ENCODE data around the gene SNTB2.

SNTB2 gene

GRCh38 chr16:69193855-69194254 is 6.9 kb downstream of the SNTB2 start:
- H3K36me3 Mint-ChIP-seq: no peaks in the 10 kb centered on the region
- no peak overlapping the region for H3K27ac Mint-ChIP-seq
- H3K4me3 Mint-ChIP-seq: no peak overlapping the region
- H3K9me3 Mint-ChIP-seq (ENCODE audit: low read depth): no peaks in the 10 kb centered on the region
- H3K27me3 Mint-ChIP-seq: no peaks in the 10 kb centered on the region
- H3K4me1 Mint-ChIP-seq (ENCODE audit: low read depth): peaks cover 20% of the 10 kb centered on the region

- Mint-ChIP-seq H3K27ac (no peak overlapping the region), H3K36me3 (no peaks in the 10 kb centered on the region), H3K4me3 (no peak overlapping the region)
Measured at GRCh38 chr16:69194488-69194887, 7.5 kb downstream of the SNTB2 start.

GRCh38 chr16:69195369-69196029 is 8.5 kb downstream of the SNTB2 start:
- H3K27ac Mint-ChIP-seq: no peak overlapping the region
- H3K4me1 Mint-ChIP-seq (ENCODE audit: low read depth): peaks cover 10% of the 10 kb centered on the region
- no peaks in the 10 kb centered on the region for H3K36me3 Mint-ChIP-seq
- H3K9me3 Mint-ChIP-seq (ENCODE audit: low read depth): no peaks in the 10 kb centered on the region
- H3K4me3 Mint-ChIP-seq: no peak overlapping the region
- no peaks in the 10 kb centered on the region for H3K27me3 Mint-ChIP-seq

More at GRCh38 chr16:69194488-69194887, 7.5 kb downstream of the SNTB2 start:
- Mint-ChIP-seq H3K4me1 (ENCODE audit: low read depth) (peaks cover 16% of the 10 kb centered on the region), H3K27me3 (no peaks in the 10 kb centered on the region), H3K9me3 (ENCODE audit: low read depth) (no peaks in the 10 kb centered on the region)

GRCh38 chr16:69197573-69197972 is 10.6 kb downstream of the SNTB2 start:
- H3K4me1 Mint-ChIP-seq (ENCODE audit: low read depth): peaks cover 6% of the 10 kb centered on the region
- H3K9me3 Mint-ChIP-seq (ENCODE audit: low read depth): no peaks in the 10 kb centered on the region
- H3K36me3 Mint-ChIP-seq: no peaks in the 10 kb centered on the region
- no peak overlapping the region for H3K4me3 Mint-ChIP-seq
- H3K27me3 Mint-ChIP-seq: no peaks in the 10 kb centered on the region
- H3K27ac Mint-ChIP-seq: no peak overlapping the region

- Mint-ChIP-seq H3K27ac (no peak overlapping the region), H3K9me3 (ENCODE audit: low read depth) (no peaks in the 10 kb centered on the region), H3K4me1 (ENCODE audit: low read depth) (peaks cover 10% of the 10 kb centered on the region), H3K4me3 (no peak overlapping the region), H3K36me3 (no peaks in the 10 kb centered on the region), H3K27me3 (no peaks in the 10 kb centered on the region)
Measured at GRCh38 chr16:69199382-69199781, 12.4 kb downstream of the SNTB2 start.

- Mint-ChIP-seq H3K27ac (no peak overlapping the region), H3K36me3 (no peaks in the 10 kb centered on the region), H3K4me1 (ENCODE audit: low read depth) (peaks cover 15% of the 10 kb centered on the region), H3K27me3 (no peaks in the 10 kb centered on the region), H3K4me3 (no peak overlapping the region), H3K9me3 (ENCODE audit: low read depth) (no peaks in the 10 kb centered on the region)
Measured at GRCh38 chr16:69201291-69201690, 14.3 kb downstream of the SNTB2 start.

- no peak overlapping the region for H3K27ac Mint-ChIP-seq
- H3K4me1 Mint-ChIP-seq (ENCODE audit: low read depth): peaks cover 15% of the 10 kb centered on the region
- H3K9me3 Mint-ChIP-seq (ENCODE audit: low read depth): no peaks in the 10 kb centered on the region
- H3K36me3 Mint-ChIP-seq: no peaks in the 10 kb centered on the region
- H3K4me3 Mint-ChIP-seq: no peak overlapping the region
- H3K27me3 Mint-ChIP-seq: no peaks in the 10 kb centered on the region
Measured at GRCh38 chr16:69201787-69202186, 14.8 kb downstream of the SNTB2 start.

GRCh38 chr16:69204172-69204571 is 17.2 kb downstream of the SNTB2 start:
- Mint-ChIP-seq H3K4me1 (ENCODE audit: low read depth) (peaks cover 13% of the 10 kb centered on the region), H3K9me3 (ENCODE audit: low read depth) (no peaks in the 10 kb centered on the region), H3K27me3 (no peaks in the 10 kb centered on the region), H3K36me3 (no peaks in the 10 kb centered on the region), H3K4me3 (peak overlapping the region; percentile 40), H3K27ac (peak overlapping the region; percentile 80)

- Mint-ChIP-seq H3K27ac (no peak overlapping the region), H3K9me3 (ENCODE audit: low read depth) (no peaks in the 10 kb centered on the region), H3K27me3 (no peaks in the 10 kb centered on the region), H3K36me3 (no peaks in the 10 kb centered on the region), H3K4me1 (ENCODE audit: low read depth) (peaks cover 2% of the 10 kb centered on the region), H3K4me3 (no peak overlapping the region)
Measured at GRCh38 chr16:69209735-69210134, 22.8 kb downstream of the SNTB2 start.

GRCh38 chr16:69217433-69217832 is 30.5 kb downstream of the SNTB2 start:
- no peaks in the 10 kb centered on the region for H3K27me3 Mint-ChIP-seq

GRCh38 chr16:69219279-69219678 is 32.3 kb downstream of the SNTB2 start:
- no peaks in the 10 kb centered on the region for H3K27me3 Mint-ChIP-seq
- no peak overlapping the region for H3K4me3 Mint-ChIP-seq
- no peaks in the 10 kb centered on the region for H3K9me3 Mint-ChIP-seq (ENCODE audit: low read depth)
- peaks cover 4% of the 10 kb centered on the region for H3K4me1 Mint-ChIP-seq (ENCODE audit: low read depth)
- H3K36me3 Mint-ChIP-seq: no peaks in the 10 kb centered on the region
- no peak overlapping the region for H3K27ac Mint-ChIP-seq

More at GRCh38 chr16:69217433-69217832, 30.5 kb downstream of the SNTB2 start:
- Mint-ChIP-seq H3K36me3 (no peaks in the 10 kb centered on the region), H3K4me3 (no peak overlapping the region), H3K9me3 (ENCODE audit: low read depth) (no peaks in the 10 kb centered on the region), H3K4me1 (ENCODE audit: low read depth) (peaks cover 4% of the 10 kb centered on the region), H3K27ac (no peak overlapping the region)

- H3K4me1 Mint-ChIP-seq (ENCODE audit: low read depth): no peaks in the 10 kb centered on the region
- H3K27me3 Mint-ChIP-seq: no peaks in the 10 kb centered on the region
- no peaks in the 10 kb centered on the region for H3K36me3 Mint-ChIP-seq
- H3K4me3 Mint-ChIP-seq: no peak overlapping the region
- no peaks in the 10 kb centered on the region for H3K9me3 Mint-ChIP-seq (ENCODE audit: low read depth)
- no peak overlapping the region for H3K27ac Mint-ChIP-seq
Measured at GRCh38 chr16:69223882-69224281, 36.9 kb downstream of the SNTB2 start.

GRCh38 chr16:69225121-69225520 is 38.2 kb downstream of the SNTB2 start:
- Mint-ChIP-seq H3K4me3 (no peak overlapping the region), H3K27me3 (no peaks in the 10 kb centered on the region), H3K9me3 (ENCODE audit: low read depth) (no peaks in the 10 kb centered on the region), H3K27ac (no peak overlapping the region), H3K4me1 (ENCODE audit: low read depth) (no peaks in the 10 kb centered on the region), H3K36me3 (no peaks in the 10 kb centered on the region)

- H3K4me3 Mint-ChIP-seq: no peak overlapping the region
- no peaks in the 10 kb centered on the region for H3K4me1 Mint-ChIP-seq (ENCODE audit: low read depth)
- H3K36me3 Mint-ChIP-seq: peaks cover 2% of the 10 kb centered on the region
- no peaks in the 10 kb centered on the region for H3K27me3 Mint-ChIP-seq
- H3K9me3 Mint-ChIP-seq (ENCODE audit: low read depth): no peaks in the 10 kb centered on the region
- no peak overlapping the region for H3K27ac Mint-ChIP-seq
Measured at GRCh38 chr16:69233124-69233523, 46.2 kb downstream of the SNTB2 start.

GRCh38 chr16:69234460-69234859 is 47.5 kb downstream of the SNTB2 start:
- Mint-ChIP-seq H3K36me3 (peaks cover 2% of the 10 kb centered on the region), H3K9me3 (ENCODE audit: low read depth) (no peaks in the 10 kb centered on the region), H3K4me1 (ENCODE audit: low read depth) (no peaks in the 10 kb centered on the region), H3K4me3 (no peak overlapping the region), H3K27ac (no peak overlapping the region), H3K27me3 (no peaks in the 10 kb centered on the region)

GRCh38 chr16:69236319-69236718 is 49.4 kb downstream of the SNTB2 start:
- H3K27me3 Mint-ChIP-seq: no peaks in the 10 kb centered on the region
- H3K4me3 Mint-ChIP-seq: no peak overlapping the region
- no peaks in the 10 kb centered on the region for H3K9me3 Mint-ChIP-seq (ENCODE audit: low read depth)
- H3K4me1 Mint-ChIP-seq (ENCODE audit: low read depth): no peaks in the 10 kb centered on the region
- peaks cover 3% of the 10 kb centered on the region for H3K36me3 Mint-ChIP-seq
- H3K27ac Mint-ChIP-seq: no peak overlapping the region
